ENCODE measurements around the gene ATXN2.

ATXN2 gene

DNA sequence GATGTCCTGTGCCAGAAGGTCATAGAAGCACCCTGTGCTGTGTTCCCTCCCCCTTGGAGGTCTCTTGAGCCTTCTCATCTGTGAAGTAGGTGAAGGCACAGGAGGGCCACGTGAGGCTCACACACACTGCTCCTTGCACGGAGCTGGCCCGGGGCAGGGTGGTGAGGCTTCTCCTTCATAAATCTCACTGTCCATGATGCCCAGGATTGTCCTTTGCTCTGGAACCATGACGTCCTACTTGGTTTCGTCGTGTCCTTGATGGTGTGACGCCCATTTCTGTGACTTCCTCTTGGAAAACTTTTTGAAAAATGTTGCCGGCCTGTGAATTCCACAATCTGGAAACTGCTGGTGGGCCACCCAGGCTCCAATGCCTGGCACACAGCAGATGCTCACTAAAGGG is 159.0 kb downstream of the ATXN2 start:
- no peak for DNase-seq (ENCODE audit: low read depth in 2 of 3, low spot score in 1 of 3)

DNA sequence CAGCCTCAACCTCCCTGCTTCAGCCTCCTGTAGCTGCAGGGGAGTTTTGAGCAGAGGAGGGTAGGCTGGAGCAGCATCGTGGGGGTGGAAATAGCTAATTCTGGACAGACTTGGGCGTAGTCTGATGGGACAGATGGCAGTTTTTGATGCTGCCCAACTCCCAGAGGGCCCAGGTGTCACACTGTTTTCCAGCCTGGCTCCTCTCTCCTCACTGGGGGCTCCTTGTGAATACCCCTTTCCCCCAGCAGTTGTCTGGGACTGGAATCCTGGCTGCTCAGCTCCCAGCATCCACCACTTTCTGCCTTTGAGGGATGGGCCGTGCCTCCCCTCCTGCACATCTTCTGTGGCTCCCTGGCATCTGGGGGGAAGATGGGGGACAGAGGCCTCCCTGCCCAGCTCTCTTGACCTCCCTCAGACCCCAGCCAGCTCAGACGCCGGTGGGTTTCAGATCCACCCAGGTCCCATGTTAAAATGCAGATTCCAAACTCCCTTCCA is 159.4 kb downstream of the ATXN2 start:
- DNase-seq (ENCODE audit: low read depth in 2 of 3, low spot score in 1 of 3) = no peak

DNA sequence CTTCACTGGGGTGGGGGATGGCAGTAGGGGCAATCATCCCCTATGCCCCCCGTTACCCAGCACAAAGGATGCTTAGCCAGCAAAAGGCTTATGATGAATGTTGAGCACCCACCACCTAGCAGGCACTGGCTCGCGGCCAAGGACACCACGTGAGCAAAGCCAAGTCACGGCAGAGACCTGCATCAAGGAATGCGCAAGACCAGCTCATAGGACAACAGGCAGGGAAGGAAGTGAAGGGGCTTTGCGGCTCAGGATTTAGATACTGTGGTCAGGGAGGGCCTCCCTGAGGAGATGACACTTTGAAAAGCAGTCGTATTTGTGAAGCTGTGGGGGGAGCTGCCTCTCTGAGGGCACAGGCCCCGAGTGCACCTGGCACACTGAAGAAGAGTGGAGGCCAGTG is 160.6 kb downstream of the ATXN2 start:
- DNase-seq (ENCODE audit: low read depth in 2 of 3, low spot score in 1 of 3) = no peak

DNA sequence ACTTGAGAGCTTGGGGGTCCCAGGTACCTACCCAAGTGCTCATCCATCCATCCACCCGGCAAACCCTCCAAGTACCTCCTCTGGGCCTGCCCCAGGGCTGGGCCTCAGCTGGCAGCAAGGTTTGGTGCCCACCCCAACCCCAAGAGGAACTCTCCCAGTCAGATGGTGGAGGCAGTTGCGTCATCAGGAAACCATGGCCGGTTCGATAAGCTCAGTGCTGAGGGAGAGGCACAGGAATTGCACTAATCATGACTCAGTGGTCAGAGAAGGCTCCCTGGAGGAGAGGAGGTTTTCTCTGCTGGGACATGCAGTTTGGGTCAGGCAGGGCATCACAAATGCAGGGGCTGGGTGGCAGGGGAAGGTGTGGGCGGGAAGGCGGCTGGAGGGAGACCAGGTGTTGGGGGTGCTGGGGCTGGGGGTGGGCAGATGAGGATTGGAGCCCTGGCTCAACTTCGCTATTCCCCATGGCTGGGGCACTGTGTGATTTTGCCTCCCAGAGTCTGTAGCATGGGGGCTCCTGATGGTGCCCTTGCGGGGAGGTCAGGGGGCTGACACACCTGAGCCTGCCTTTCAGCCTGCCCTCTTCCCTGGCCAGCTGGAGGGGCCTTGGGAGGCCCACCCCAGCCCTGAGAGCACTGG is 161.2 kb downstream of the ATXN2 start:
- DNase-seq (ENCODE audit: low read depth in 2 of 3, low spot score in 1 of 3) = no peak

DNA sequence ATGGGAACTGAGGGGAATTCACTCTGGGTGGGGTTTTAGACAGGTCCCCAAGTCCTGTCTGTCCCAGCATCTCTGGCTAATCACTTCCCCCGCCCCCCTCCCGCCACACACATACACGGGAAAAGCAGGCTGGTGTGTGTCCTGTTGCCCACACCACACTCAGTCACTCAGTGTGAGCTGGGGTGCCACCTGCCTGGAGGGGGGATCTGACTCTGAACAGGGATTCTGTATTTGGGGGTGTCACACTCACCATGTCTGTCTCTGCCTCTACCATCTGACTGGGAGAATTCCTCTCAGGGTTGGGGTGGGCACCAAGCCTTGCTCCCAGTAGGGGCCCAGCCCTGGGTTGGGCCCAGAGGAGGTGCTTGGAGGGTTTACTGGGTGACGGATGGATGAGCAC is 162.3 kb downstream of the ATXN2 start:
- DNase-seq (ENCODE audit: low read depth in 2 of 3, low spot score in 1 of 3) = no peak

DNA sequence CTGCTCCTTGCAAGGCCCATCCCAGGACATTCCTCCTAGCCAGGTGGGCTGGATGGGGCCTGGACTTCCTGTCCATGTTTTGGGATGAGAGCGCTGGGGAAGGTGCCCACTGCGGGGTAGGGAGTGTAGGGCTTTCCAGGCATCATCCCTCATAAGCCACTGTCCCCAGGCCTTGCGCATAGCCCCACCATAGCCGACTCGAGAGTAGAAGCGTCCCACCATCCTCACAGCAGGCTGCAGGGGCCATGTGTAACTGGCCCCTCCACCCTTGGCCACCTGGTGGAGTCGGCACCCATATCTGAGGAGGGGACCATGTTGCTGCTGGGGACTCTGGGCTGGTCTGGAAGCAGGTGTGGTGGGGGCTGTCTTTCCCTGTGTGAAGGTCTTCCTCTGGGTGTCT is 162.8 kb downstream of the ATXN2 start:
- DNase-seq (ENCODE audit: low read depth in 2 of 3, low spot score in 1 of 3) = no peak

DNA sequence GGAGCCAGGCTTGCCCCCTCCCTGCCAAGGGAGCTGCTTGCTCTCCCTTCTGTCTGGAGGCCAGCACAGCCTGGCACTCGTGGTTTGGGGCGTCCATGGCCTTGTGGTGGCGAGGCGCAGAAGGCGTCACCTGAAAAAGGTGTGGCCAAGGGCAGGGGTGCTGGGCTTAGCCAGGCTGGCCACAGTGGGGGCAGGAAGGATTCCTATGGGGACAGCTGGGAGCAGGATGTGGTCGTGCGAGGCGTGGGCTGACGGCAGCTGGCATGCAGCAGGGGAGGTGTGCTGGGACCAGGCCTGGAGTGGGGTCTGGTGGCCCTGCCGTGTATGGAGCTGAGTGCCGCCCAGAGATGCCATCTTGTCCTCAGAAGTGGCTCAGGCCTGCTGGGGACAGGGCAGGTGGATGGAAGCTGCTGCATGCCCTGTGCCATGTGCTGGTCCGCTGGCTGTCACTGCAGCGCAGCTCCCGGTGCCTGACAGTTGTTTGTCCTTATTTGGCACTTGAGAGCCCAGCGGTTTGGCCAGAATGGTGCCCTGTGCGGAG is 163.4 kb downstream of the ATXN2 start:
- no peak for DNase-seq (ENCODE audit: low read depth in 2 of 3, low spot score in 1 of 3)

DNA sequence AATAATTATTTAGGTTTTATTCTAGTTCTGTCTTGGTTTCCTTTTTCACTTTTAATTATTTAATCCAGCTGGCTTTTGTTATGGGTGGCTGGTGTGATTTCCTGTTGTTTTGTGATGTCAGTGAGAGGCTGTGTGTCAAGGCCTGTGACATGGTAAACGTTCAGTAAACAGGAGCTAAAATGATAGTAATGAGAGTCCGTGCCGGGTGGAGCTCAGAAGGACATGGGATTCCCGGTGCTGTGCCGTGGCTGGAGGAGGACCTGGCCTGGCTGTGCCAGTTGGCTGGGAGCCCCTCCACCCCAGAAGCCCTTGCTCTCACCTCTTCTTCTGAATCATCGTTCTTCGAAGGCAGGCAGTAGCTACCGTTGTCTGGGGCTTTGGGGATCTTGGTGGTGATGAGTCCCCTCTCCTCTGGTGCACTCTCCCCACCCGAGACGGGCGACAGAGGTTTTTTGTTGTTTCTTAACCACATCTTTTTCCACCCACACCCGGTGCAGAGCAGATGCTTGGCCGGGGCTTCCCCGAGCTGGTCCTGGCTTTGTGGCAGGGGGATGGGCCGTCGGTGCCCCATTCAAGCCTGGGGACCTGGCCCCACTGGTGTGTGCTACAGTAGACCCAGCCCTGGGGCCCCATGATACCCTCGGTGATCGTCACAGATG is 164.3 kb downstream of the ATXN2 start:
- DNase-seq (ENCODE audit: low read depth in 2 of 3, low spot score in 1 of 3) = peak; percentile 69 to 76 (median 73)

DNA sequence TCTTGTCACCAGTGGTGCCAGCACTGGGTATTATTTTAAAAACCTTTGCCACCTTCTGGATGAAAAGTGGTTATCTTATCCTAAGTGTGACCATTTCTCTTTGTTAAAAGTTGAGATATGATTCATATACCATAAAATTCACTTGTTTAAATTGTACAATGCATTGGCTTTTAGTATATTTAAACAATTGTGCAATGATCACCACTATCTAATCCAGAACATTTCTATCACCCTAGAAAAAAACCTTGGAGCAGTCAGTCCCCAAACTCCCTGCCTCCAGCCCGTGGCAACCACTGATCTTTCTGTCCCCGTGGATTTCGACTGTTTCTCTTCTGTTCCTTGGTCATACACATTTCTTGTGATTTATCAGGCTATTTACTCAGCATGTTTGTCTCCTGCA is 165.1 kb downstream of the ATXN2 start:
- no peak for DNase-seq (ENCODE audit: low read depth in 2 of 3, low spot score in 1 of 3)

DNA sequence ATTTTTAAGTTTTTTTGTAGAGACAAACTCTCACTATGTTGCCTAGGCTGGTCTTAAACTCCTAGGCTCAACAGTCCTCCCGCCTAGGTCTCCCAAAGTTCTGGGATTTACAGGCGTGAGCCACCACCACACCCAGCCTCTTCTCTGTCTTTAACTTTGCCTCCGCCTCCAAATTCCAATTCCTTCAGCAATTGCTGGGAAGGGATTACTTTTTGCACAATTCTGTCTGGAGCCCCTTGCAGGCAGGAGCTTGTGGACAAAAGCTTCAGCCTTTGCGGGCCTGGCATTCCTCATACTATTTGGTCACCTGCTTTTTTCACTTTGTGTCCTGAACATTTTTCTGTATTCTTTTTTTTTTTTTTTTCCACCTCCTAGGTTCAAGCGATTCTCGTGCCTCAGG is 167.3 kb downstream of the ATXN2 start:
- no peak for DNase-seq (ENCODE audit: low read depth in 2 of 3, low spot score in 1 of 3)

DNA sequence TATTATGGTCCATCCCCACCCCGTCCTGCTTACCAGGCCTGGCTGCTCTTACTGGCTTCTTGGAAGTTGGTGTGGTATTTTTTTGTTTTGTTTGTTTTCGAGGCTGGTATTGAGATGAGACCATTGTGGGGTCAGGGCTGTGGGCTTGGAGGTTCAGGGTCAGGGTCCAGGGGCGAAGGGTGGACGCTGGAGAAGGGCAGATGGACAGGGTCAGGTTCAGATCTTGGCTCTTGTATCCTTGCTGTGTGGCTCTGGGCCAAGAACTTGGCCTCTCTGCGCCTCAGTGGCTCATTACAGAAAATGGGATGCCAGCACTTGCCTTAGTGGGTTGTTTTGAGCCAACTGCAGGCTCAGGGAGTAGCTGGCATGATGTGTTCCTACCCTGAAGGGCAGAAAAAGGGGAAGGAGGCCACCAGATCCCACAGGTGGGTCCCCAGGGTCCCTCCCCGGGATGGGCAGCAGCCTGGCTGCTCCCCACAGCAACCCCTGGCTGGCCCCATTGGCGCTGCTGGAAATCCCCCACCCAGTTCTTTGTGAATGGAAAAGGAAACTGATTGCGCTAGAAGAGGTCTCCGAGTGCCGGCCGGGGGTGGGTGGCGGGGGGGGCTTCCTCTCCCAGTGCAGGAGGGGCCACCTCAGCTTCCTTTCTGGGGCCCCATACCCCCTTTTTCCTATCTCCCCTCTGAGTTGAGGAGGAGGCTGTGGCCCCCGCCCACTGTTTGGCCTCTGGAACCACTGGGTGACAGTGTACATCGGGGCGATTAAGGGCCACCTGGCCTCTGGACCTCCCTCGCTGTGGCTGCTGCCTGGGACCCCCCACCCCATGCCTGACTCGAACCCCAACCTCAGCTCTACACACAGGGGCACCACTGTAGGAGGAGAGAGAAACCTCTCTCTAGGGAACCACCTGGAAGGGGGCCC is 168.4 kb downstream of the ATXN2 start:
- DNase-seq (ENCODE audit: low read depth in 2 of 3, low spot score in 1 of 3) = peak in 2 of 3 donors; percentile 46 to 52

DNA sequence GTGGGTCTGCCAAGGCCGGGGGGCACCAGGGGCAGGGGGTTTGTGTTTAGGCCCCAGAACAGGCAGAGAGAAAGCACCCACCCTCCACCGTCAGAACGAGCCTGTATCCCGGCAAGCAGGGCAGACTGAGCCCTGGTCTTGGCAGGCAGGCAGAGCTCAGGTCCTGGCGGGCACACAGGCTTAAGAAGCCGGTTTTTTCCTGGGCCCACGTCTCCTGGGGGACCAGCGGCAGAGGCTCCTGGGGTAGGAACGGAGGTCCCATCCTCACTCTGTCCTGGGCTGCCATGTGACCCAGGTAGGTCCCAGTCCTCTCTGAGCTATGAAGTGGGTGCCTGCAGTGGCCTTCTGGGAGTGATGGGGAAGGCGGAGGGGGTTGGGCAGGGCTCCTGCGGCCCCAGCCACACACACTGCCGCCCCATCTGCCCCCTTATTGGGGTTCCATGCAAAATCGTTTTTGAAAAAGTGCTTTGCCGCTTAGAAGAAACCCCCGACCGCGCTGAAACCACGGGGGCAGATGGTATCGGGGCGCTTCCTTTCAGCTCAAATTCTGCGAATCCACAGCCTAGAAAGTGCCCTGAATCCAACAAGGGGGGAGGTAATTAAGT is 169.2 kb downstream of the ATXN2 start:
- DNase-seq (ENCODE audit: low read depth in 2 of 3, low spot score in 1 of 3) = peak in 2 of 3 donors; percentile 32 to 38

DNA sequence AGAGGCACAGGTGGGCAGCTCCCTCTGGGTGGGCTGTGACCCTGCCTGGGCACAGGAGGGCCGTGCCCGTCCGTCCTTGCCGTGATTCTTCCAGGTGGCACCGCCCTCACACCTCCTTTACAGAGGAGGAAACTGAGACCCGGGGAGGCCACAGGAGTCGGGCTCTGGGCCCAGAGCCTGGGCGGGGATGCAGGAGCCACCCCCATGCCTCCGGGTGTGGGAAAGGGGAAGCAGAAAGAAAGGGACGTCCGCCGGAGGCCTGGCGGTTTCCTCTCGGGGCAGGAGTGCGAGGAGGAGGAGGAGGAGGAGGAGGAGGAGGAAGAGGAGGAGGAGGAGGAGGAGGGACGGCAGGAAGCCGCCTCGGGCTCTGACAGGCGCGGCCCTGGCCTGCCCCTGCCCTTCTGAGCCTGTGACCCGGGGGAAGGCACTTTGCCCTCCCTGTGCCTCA is 170.4 kb downstream of the ATXN2 start:
- no peak for DNase-seq (ENCODE audit: low read depth in 2 of 3, low spot score in 1 of 3)

DNA sequence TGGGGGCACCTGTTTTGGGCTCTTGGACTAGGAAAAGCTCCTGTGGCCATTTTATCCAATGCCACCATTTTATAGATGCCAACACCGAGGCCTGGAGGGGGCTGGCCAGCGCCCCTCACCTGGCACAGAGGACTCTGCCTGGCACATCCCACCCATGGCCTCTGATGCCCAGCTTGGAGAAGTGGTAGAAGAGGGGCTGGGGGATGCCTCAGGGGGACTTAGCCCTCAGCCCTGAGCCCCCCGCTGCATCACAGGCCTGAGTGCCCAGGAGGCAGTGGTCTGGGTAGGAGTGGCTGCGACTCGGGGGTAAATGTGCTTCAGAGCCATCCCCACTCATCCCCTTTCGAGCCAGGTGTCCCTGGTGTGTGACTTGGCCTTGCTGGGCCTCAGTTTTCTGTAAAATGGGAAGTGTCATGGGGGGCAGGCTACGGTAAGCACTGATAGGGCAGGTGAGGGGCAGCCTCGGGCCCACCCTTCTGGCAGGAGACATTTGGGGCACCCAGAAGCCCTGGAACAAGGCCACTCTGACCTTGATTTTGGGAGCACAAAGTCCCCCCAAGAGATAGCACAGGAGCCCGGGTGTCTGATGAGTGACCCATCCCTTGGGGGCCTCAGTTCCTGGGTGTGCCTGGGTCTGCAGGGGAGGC is 170.9 kb downstream of the ATXN2 start:
- DNase-seq (ENCODE audit: low read depth in 2 of 3, low spot score in 1 of 3) = no peak

DNA sequence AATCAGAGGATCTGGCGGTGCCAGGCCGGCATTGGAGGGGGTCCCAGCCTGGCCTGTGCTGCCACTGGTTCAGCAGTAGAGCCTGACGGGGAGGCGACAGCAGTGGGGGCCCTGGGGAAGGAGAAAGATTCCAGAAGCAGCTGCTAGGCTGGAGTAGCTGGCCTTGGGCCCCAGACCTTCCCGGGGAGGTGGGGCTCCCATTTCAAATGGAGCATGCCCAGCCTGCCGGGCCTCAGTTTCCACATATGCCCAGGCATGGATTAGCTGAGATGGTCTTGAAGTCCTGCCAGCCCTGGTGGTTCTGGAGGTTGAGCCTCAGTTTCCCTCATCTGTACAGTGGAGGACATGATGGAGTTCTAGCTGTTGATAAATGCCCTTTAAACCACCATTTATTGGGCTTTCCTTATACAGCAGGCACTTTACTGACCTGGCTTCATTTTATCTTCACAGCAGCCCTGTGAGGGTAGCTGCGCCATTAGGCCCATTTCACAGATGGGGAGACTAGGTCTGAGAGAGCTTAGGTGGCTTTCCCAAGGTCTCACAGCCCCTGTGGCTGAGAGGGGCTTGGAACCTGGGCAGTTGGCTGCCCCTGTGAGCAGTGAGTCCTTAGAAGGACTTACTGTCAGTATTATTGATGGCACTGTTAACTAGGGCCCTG is 171.6 kb downstream of the ATXN2 start:
- no peak for DNase-seq (ENCODE audit: low read depth in 2 of 3, low spot score in 1 of 3)

DNA sequence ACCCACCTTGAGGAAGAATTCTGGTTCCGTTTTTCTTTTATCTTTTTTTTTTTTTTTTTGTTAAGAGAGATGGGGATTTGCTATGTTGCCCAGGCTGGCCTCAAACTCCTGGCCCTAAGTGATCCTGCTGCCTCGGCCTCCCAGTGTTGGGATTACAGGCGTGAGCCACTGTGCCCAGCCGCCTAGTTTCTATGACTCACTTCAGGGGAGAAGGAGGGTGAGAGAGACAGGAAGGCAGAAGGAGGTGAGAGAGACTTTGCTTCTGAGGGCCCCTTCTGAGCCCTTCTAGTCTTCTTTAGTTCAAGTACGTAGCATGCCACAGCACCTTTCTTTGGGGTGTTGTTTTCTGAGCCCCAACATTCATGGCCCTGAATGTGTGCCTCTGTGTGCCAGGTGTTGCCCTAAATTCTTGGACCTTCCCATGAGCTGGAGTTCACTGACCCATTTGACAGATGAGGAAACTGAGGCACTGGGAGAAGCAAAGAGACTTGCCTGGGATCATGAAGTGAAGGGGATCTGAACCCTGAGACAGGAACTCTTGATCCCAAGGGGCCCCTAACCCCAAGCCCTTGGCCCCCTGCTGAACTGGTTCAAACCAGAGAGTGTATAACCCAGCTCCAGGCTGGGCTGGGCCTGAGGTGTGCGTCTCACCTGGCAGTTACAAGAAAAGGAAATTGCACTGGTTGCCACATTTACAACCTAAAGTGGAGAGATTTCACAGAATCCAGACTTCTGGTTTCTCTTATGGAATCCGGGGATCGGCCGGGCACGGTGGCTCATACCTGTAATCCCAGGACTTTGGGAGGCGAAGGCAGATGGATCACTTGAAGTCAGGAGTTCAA is 172.6 kb downstream of the ATXN2 start:
- no peak for DNase-seq (ENCODE audit: low read depth in 2 of 3, low spot score in 1 of 3)

DNA sequence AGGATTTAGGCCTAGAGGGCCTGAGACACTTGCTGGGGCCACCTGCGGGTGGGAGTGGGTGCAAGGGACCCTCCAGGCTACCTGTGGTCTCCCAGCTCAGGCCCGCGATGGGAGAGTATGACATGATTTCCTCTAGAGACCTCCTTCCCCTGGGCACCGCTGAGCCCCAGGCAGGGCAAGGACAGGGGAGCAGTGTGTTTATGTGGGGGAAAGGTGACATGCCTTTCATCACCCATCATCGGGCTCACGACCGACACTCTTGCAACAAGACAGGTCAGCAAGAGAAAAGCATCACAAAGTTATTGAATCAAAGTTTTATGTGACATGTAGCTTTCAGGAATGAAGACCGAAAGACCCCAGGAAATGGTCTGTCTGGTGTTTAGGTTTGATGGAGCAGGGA is 173.5 kb downstream of the ATXN2 start:
- DNase-seq (ENCODE audit: low read depth in 2 of 3, low spot score in 1 of 3) = no peak

DNA sequence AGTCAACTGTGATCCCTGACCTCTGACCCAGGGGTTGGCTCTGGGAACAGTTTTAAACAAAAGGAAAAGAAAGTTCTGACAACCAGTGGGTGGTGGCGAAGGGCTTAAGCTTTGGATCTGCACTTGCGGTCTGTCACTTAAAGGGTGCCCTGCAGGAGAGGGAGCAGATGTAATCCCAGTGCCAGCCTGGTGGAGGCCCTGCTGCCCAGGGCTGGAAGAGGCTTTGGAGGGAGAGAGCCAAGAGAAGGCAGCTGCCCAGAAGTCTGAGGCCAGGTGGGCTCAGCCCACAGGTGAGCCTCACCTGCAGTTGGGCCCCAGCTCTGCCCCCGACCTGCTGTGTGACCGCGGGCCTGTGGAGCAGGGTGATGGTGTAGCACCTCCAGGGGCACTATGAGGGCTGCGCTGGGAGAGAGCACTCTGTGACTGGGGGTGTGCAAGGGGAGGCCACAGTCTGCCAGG is 174.3 kb downstream of the ATXN2 start:
- no peak for DNase-seq (ENCODE audit: low read depth in 2 of 3, low spot score in 1 of 3)

DNA sequence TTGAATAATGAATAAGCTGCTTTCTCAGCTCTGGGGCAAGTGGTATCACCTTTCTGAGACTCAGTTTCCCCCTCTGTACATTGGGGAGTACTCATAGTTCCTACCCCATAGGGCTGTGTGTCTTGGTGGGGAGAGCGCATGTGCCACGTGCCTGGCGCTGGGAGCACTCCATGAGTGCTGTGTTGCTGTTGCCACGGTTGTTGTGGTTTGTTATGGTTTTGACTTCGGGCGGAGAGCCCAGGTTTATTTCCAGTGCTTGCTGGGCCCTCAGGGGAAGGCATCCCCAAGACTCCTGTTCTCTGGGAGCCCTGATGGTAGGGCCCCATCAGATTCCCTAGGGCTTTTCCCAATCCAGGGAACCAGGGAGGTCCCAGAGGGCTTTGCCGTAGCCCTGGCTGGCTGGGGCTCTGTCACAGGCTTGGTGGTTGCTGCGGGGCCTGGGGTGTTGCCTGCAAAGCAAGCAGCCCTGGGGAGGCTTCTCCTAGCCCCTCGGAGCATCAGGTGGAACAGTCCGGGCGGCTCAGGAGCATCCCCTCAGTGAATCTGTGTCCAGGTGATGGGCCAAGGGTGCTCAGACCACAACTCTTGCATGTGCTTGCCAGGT is 174.8 kb downstream of the ATXN2 start:
- DNase-seq (ENCODE audit: low read depth in 2 of 3, low spot score in 1 of 3) = no peak
